HEK293 (cell line): ENCODE measurements around the gene ELAVL3.
"Not testable (repeated sequence)": the region's sequence is repeated elsewhere in the genome, so short reads cannot be mapped to it uniquely, and the experiment has no call there.

Experiments
- CTCF ChIA-PET: fragments of 350-600 bp; formaldehyde crosslinking; extraction: SDS; loops from one replicate; lab custom pipeline; 2021; ENCODE audit warnings: antibody characterized with exemption; lab: Yijun Ruan, JAX
- POLR2A ChIA-PET: fragments of 300-600 bp; formaldehyde crosslinking; extraction: SDS; loops from one replicate; lab custom pipeline; 2020; ENCODE audit warnings: antibody characterized with exemption, inconsistent platforms; lab: Yijun Ruan, JAX
- H3K27ac ChIP-seq: fragments of 200-500 bp; sonication (Bioruptor generic); 2 replicates; pipeline ENCODE4 v1.5.1; 2014; ENCODE audit warnings: low read depth, low read length, control low read depth, inconsistent platforms; ENCODE audit errors: extremely low read depth
- H3K36me3 ChIP-seq, 2 experiments: fragments of 200-500 bp in 1 of 2; sonication (Bioruptor generic) in 1 of 2; 1 replicate in 1 of 2; 2 replicates in 1 of 2; pipeline ENCODE4 v1.5.1; 2014 to 2017; ENCODE audit warnings: inconsistent platforms in 2 of 2, low read length in 2 of 2; ENCODE audit not compliant: control insufficient read depth in 2 of 2, insufficient read depth in 1 of 2
- H3K4me1 ChIP-seq: fragments of 200-500 bp; sonication (Bioruptor generic); 2 replicates; pipeline ENCODE4 v1.5.1; 2014; ENCODE audit warnings: mild to moderate bottlenecking, low read length, inconsistent platforms; ENCODE audit not compliant: control insufficient read depth, insufficient read depth
- H3K4me3 ChIP-seq: 2 replicates; pipeline ENCODE4 v1.5.1; 2011; ENCODE audit warnings: low read depth, mild to moderate bottlenecking, control low read depth, low read length, moderate library complexity
- H3K9me3 ChIP-seq: fragments of 200-500 bp; sonication (Bioruptor generic); 2 replicates; pipeline ENCODE4 v1.5.1; 2014; ENCODE audit warnings: low read depth, low read length, inconsistent platforms; ENCODE audit not compliant: control insufficient read depth, insufficient read depth
- ZBTB20 ChIP-seq: fragments of 450-650 bp; formaldehyde crosslinking; IDR thresholded peaks from 2 replicates; pipeline ENCODE4 v1.5.1; 2016; ENCODE audit warnings: missing biosample characterization, missing genetic modification characterization
- ZFP69B ChIP-seq: fragments of 450-650 bp; formaldehyde crosslinking; IDR thresholded peaks from 2 replicates; pipeline ENCODE4 v1.5.1; 2016; ENCODE audit warnings: missing biosample characterization, missing genetic modification characterization
- ZNF114 ChIP-seq: fragments of 450-650 bp; formaldehyde crosslinking; IDR thresholded peaks from 2 replicates; pipeline ENCODE4 v1.5.0; 2017; ENCODE audit warnings: missing biosample characterization, missing genetic modification characterization
- ZNF121 ChIP-seq: fragments of 450-650 bp; formaldehyde crosslinking; IDR thresholded peaks from 2 replicates; pipeline ENCODE4 v1.5.1; 2016; ENCODE audit warnings: missing biosample characterization, missing genetic modification characterization
- ZNF23 ChIP-seq: fragments of 450-650 bp; formaldehyde crosslinking; IDR thresholded peaks from 2 replicates; pipeline ENCODE4 v1.5.1; 2016; ENCODE audit warnings: missing biosample characterization, missing genetic modification characterization, borderline replicate concordance
- ZNF335 ChIP-seq: fragments of 450-650 bp; formaldehyde crosslinking; conservative IDR thresholded peaks from 2 replicates; pipeline ENCODE4 v1.5.1; 2016; ENCODE audit warnings: missing biosample characterization, missing genetic modification characterization
- ZNF354C ChIP-seq: fragments of 450-650 bp; formaldehyde crosslinking; IDR thresholded peaks from 2 replicates; pipeline ENCODE4 v1.5.1; 2016; ENCODE audit warnings: missing biosample characterization, missing genetic modification characterization, low read depth, borderline replicate concordance
- TF ChIP-seq, protein P1 (sequence below): fragments of 450-650 bp; formaldehyde crosslinking; IDR thresholded peaks from 2 replicates; pipeline ENCODE4 v1.5.1; 2016; ENCODE audit warnings: missing biosample characterization, missing genetic modification characterization
- TF ChIP-seq, protein P2 (sequence below): fragments of 450-650 bp; formaldehyde crosslinking; IDR thresholded peaks from 2 replicates; pipeline ENCODE4 v1.5.1; 2017; ENCODE audit warnings: missing biosample characterization, missing genetic modification characterization
- TF ChIP-seq, protein P3 (sequence below): fragments of 450-650 bp; formaldehyde crosslinking; IDR thresholded peaks from 2 replicates; pipeline ENCODE4 v1.5.1; 2016; ENCODE audit warnings: missing biosample characterization, missing genetic modification characterization

ELAVL3 gene

DNA sequence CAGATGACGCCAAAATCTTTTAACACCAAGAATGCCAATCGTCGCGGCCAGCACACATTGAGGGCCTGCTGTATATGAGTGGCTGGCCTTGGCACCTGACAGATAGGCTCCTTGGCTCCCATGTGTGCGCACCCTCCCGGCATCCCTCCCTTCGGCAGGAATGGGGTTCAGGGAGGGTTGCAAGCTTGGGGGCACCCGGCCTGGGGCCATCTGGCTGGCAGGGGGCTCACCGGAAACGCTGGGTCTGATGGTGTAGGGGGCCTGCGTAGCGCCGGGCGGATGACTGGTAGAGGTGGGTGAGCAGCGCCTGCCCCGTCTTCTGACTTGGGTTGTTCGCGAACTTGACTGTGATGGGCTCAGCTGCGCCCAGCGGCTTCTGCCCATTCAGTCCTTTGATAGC lies 23.0 kb downstream of the ELAVL3 start:
- Histone ChIP-seq H3K4me1 (no peaks in the 10 kb centered on the region), H3K36me3 (no peaks in the 10 kb centered on the region), H3K27ac (no peak overlapping the region), H3K4me3 (no peak overlapping the region), H3K9me3 (no peaks in the 10 kb centered on the region)
- ChIA-PET POLR2A (no interaction called here), CTCF (interaction anchor here (0.9 kb wide), 1 partner anchor 25 kb away, joined by 3 read pairs; no protein-coding TSS in a partner anchor)
- no peak for TF ChIP-seq ZNF114 (tag by site-specific recombination)
- no peak for TF ChIP-seq ZFP69B (tag by site-specific recombination)
- no peak for TF ChIP-seq ZNF354C (tag by site-specific recombination)
- TF ChIP-seq, protein P1, sequence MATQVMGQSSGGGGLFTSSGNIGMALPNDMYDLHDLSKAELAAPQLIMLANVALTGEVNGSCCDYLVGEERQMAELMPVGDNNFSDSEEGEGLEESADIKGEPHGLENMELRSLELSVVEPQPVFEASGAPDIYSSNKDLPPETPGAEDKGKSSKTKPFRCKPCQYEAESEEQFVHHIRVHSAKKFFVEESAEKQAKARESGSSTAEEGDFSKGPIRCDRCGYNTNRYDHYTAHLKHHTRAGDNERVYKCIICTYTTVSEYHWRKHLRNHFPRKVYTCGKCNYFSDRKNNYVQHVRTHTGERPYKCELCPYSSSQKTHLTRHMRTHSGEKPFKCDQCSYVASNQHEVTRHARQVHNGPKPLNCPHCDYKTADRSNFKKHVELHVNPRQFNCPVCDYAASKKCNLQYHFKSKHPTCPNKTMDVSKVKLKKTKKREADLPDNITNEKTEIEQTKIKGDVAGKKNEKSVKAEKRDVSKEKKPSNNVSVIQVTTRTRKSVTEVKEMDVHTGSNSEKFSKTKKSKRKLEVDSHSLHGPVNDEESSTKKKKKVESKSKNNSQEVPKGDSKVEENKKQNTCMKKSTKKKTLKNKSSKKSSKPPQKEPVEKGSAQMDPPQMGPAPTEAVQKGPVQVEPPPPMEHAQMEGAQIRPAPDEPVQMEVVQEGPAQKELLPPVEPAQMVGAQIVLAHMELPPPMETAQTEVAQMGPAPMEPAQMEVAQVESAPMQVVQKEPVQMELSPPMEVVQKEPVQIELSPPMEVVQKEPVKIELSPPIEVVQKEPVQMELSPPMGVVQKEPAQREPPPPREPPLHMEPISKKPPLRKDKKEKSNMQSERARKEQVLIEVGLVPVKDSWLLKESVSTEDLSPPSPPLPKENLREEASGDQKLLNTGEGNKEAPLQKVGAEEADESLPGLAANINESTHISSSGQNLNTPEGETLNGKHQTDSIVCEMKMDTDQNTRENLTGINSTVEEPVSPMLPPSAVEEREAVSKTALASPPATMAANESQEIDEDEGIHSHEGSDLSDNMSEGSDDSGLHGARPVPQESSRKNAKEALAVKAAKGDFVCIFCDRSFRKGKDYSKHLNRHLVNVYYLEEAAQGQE (tag by site-specific recombination): no peak
- TF ChIP-seq ZNF23 (tag by site-specific recombination): no peak
- TF ChIP-seq, protein P2, sequence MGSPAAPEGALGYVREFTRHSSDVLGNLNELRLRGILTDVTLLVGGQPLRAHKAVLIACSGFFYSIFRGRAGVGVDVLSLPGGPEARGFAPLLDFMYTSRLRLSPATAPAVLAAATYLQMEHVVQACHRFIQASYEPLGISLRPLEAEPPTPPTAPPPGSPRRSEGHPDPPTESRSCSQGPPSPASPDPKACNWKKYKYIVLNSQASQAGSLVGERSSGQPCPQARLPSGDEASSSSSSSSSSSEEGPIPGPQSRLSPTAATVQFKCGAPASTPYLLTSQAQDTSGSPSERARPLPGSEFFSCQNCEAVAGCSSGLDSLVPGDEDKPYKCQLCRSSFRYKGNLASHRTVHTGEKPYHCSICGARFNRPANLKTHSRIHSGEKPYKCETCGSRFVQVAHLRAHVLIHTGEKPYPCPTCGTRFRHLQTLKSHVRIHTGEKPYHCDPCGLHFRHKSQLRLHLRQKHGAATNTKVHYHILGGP: no peak

DNA sequence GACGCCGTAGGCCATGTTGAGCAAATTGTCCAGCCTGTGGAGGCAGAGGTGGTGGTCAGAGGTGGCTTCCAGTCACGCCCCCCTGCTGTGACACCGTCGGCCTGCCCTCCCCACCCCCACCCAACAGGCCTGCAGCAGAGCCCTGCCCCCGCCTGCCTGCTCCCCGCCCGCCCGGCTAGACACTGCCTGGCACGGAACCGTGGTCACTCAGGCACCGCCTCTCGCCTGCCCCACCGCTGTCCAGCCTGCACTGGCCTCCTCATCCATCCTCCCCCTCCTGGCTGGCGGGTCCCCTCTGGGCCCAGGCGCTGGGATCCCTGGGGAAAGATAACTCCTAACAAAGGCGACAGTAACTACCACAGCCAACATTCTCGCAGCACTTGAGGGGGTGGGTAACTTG lies 23.7 kb downstream of the ELAVL3 start:
- ChIA-PET POLR2A (interaction anchor here (0.6 kb wide), 1 partner anchor 17 kb away, joined by 3 read pairs; no protein-coding TSS in a partner anchor), CTCF (interaction anchor here (0.6 to 0.9 kb wide), 2 partner anchors 25 to 88 kb away, joined by 3 read pairs; no protein-coding TSS in a partner anchor)
- TF ChIP-seq ZFP69B (tag by site-specific recombination) (0 out of 2 replicates have a peak, but pooled peaks have one; percentile 22), ZNF335 (tag by site-specific recombination) (no peak)
- TF ChIP-seq, protein P3, sequence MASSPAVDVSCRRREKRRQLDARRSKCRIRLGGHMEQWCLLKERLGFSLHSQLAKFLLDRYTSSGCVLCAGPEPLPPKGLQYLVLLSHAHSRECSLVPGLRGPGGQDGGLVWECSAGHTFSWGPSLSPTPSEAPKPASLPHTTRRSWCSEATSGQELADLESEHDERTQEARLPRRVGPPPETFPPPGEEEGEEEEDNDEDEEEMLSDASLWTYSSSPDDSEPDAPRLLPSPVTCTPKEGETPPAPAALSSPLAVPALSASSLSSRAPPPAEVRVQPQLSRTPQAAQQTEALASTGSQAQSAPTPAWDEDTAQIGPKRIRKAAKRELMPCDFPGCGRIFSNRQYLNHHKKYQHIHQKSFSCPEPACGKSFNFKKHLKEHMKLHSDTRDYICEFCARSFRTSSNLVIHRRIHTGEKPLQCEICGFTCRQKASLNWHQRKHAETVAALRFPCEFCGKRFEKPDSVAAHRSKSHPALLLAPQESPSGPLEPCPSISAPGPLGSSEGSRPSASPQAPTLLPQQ (tag by site-specific recombination): 0 out of 2 replicates have a peak, but pooled peaks have one; percentile 27
- H3K9me3 ChIP-seq: no peaks in the 10 kb centered on the region
- H3K4me1 ChIP-seq: no peaks in the 10 kb centered on the region
- H3K27ac ChIP-seq: no peak overlapping the region
- H3K36me3 ChIP-seq: no peaks in the 10 kb centered on the region
- H3K4me3 ChIP-seq: no peak overlapping the region

DNA sequence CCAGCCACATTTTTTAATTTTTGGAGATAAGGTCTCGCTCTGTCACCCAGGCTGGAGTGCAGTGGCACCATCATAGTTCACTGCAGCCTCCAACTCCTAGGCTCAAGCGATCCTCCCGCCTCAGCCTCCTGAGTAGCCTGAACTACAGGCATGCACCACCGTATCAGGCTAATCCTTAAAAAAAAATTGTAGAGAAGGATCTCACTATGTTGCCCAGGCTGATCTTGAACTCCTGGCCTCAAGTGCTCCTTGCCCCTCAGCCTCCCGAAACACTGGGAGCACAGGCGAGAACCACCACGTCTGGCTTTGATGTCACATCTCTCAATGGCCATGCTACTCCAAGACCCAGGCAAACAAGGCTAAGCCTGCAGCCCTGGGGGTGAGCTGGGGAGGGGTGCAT lies 24.2 kb downstream of the ELAVL3 start:
- Histone ChIP-seq H3K4me1 (no peaks in the 10 kb centered on the region), H3K27ac (no peak overlapping the region), H3K36me3 (no peaks in the 10 kb centered on the region), H3K4me3 (no peak overlapping the region), H3K9me3 (no peaks in the 10 kb centered on the region)
- POLR2A ChIA-PET: interaction anchor here (1.3 kb wide), 1 partner anchor 21 kb away, joined by 3 read pairs; the partner anchor contains the start of genes ODAD3 and PRKCSH
- CTCF ChIA-PET: no interaction called here
- TF ChIP-seq ZBTB20 (no peak), ZNF121 (peak; percentile 89)

DNA sequence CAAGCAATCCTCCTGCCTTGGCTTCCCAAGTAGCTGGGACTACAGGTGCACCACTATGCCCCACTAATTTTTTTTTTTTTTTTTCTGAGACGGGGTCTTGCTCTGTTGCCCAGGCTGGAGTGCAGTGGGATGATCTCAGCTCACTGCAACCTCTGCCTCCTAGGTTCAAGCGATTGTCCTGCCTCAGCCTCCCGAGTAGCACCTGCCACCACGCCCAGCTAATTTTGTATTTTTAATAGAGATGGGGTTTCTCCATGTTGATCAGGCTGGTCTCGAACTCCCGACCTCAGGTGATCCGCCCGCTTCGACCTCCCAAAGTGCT lies 25.7 kb downstream of the ELAVL3 start:
- H3K4me3 ChIP-seq, H3K27ac ChIP-seq, H3K9me3 ChIP-seq, H3K36me3 ChIP-seq, H3K4me1 ChIP-seq: not testable (repeated sequence)
- ChIA-PET CTCF (interaction anchor here (1.0 to 1.2 kb wide), 2 partner anchors 9 to 13 kb away, joined by 3 to 5 read pairs; no protein-coding TSS in a partner anchor), POLR2A (interaction anchor here (0.6 to 1.3 kb wide), 2 partner anchors 9 to 20 kb away, joined by 3 read pairs; partner anchors contain the start of genes ODAD3 and PRKCSH)
- peak; percentile 86 for TF ChIP-seq ZNF121
